ENCODE results near the gene FAM118A.

The FAM118A gene

GRCh38 chr22:45285263-45286058 is 24.3 kb upstream of the FAM118A start:
- DNase-seq (no peak), ATAC-seq (ENCODE audit: insufficient read depth, low read depth) (no peak)
- H3K9ac ChIP-seq (ENCODE audit: low read depth, low read length) = no peak overlapping the region
- H3K27me3 ChIP-seq (ENCODE audit: insufficient read depth, low read length, poor library complexity) = peaks cover 5% of the 10 kb centered on the region
- TF ChIP-seq CTCF (IDR thresholded peaks at IDR 0.05; ENCODE audit: borderline replicate concordance, extremely low read depth, low read length, poor library complexity, severe bottlenecking) = no peak
- TF ChIP-seq EZH2 (IDR thresholded peaks at IDR 0.05; ENCODE audit: borderline replicate concordance, low read depth, low read length, severe bottlenecking) = no peak
- no peak overlapping the region for H2AFZ ChIP-seq (ENCODE audit: low read depth, low read length)
- H3K4me3 ChIP-seq (ENCODE audit: low read depth in 1 of 2, low read length in 2 of 2) = no peak overlapping the region
- no peak overlapping the region for H3K4me2 ChIP-seq (ENCODE audit: insufficient read depth, low read length)
- H3K27ac ChIP-seq (ENCODE audit: low read length) = no peak overlapping the region
- no peaks in the 10 kb centered on the region for H4K20me1 ChIP-seq (ENCODE audit: insufficient read depth, low read length)
- H3K9me3 ChIP-seq (ENCODE audit: insufficient read depth, low read length, severe bottlenecking) = no peaks in the 10 kb centered on the region
- no peaks in the 10 kb centered on the region for H3K36me3 ChIP-seq (ENCODE audit: insufficient read depth, low read length)
- no peaks in the 10 kb centered on the region for H3K4me1 ChIP-seq (ENCODE audit: insufficient read depth, low read length)
- H3K79me2 ChIP-seq (ENCODE audit: insufficient read depth, low read length) = no peaks in the 10 kb centered on the region

GRCh38 chr22:45286854-45287551 is 22.7 kb upstream of the FAM118A start:
- ATAC-seq (ENCODE audit: insufficient read depth, low read depth) (no peak), DNase-seq (no peak)
- no peaks in the 10 kb centered on the region for H3K79me2 ChIP-seq (ENCODE audit: insufficient read depth, low read length)
- H2AFZ ChIP-seq (ENCODE audit: low read depth, low read length) = no peak overlapping the region; the same call in 1 of the 2 replicates
- no peaks in the 10 kb centered on the region for H4K20me1 ChIP-seq (ENCODE audit: insufficient read depth, low read length)
- no peak overlapping the region for H3K4me3 ChIP-seq (ENCODE audit: low read depth in 1 of 2, low read length in 2 of 2)
- TF ChIP-seq CTCF (IDR thresholded peaks at IDR 0.05; ENCODE audit: borderline replicate concordance, extremely low read depth, low read length, poor library complexity, severe bottlenecking) (no peak), EZH2 (IDR thresholded peaks at IDR 0.05; ENCODE audit: borderline replicate concordance, low read depth, low read length, severe bottlenecking) (no peak)
- H3K4me2 ChIP-seq (ENCODE audit: insufficient read depth, low read length) = no peak overlapping the region
- no peaks in the 10 kb centered on the region for H3K36me3 ChIP-seq (ENCODE audit: insufficient read depth, low read length)
- no peaks in the 10 kb centered on the region for H3K4me1 ChIP-seq (ENCODE audit: insufficient read depth, low read length)
- no peak overlapping the region for H3K27ac ChIP-seq (ENCODE audit: low read length)
- H3K9ac ChIP-seq (ENCODE audit: low read depth, low read length) = no peak overlapping the region
- H3K27me3 ChIP-seq (ENCODE audit: insufficient read depth, low read length, poor library complexity) = peaks cover 5% of the 10 kb centered on the region
- no peaks in the 10 kb centered on the region for H3K9me3 ChIP-seq (ENCODE audit: insufficient read depth, low read length, severe bottlenecking)

- H3K9me3 ChIP-seq (ENCODE audit: insufficient read depth, low read length, severe bottlenecking) = no peaks in the 10 kb centered on the region
- no peak for DNase-seq
- no peaks in the 10 kb centered on the region for H4K20me1 ChIP-seq (ENCODE audit: insufficient read depth, low read length)
- no peak for ATAC-seq (ENCODE audit: insufficient read depth, low read depth)
- H3K36me3 ChIP-seq (ENCODE audit: insufficient read depth, low read length) = no peaks in the 10 kb centered on the region
- no peaks in the 10 kb centered on the region for H3K4me1 ChIP-seq (ENCODE audit: insufficient read depth, low read length)
- no peak overlapping the region for H3K4me3 ChIP-seq (ENCODE audit: low read depth in 1 of 2, low read length in 2 of 2)
- no peak overlapping the region for H3K9ac ChIP-seq (ENCODE audit: low read depth, low read length)
- H3K4me2 ChIP-seq (ENCODE audit: insufficient read depth, low read length) = no peak overlapping the region
- peaks cover 5% of the 10 kb centered on the region for H3K27me3 ChIP-seq (ENCODE audit: insufficient read depth, low read length, poor library complexity)
- no peaks in the 10 kb centered on the region for H3K79me2 ChIP-seq (ENCODE audit: insufficient read depth, low read length)
- H3K27ac ChIP-seq (ENCODE audit: low read length) = no peak overlapping the region
- TF ChIP-seq CTCF (IDR thresholded peaks at IDR 0.05; ENCODE audit: borderline replicate concordance, extremely low read depth, low read length, poor library complexity, severe bottlenecking) = no peak
- no peak for TF ChIP-seq EZH2 (IDR thresholded peaks at IDR 0.05; ENCODE audit: borderline replicate concordance, low read depth, low read length, severe bottlenecking)
- no peak overlapping the region for H2AFZ ChIP-seq (ENCODE audit: low read depth, low read length)
Measured at GRCh38 chr22:45290410-45290936, 19.3 kb upstream of the FAM118A start.

Data from DND-41 (cell line).